Astrocyte of the cerebellum (primary cell): ENCODE results near the gene KDM2A.

ENCODE experiments used
- DNase-seq: peaks from one replicate; pipeline ENCODE4 v3.0.0-alpha.2; 2011; ENCODE audit warnings: low read depth
- H3K4me3 ChIP-seq: 2 replicates; pipeline ENCODE4 v1.5.1; 2011; ENCODE audit warnings: mild to moderate bottlenecking, low read depth, low read length, moderate library complexity
- in situ Hi-C: cut with HindIII; loops from 2 replicates; pipeline ENCODE4 v1.10.0; 2017; ENCODE audit warnings: low sequenced_read_pairs
- TF ChIP-seq, protein P1 (sequence below): IDR thresholded peaks from 2 replicates; pipeline ENCODE4 v1.5.1; 2012; ENCODE audit warnings: low read length, low read depth, moderate library complexity, mild to moderate bottlenecking; ENCODE audit errors: missing control alignments

Gene KDM2A

DNA sequence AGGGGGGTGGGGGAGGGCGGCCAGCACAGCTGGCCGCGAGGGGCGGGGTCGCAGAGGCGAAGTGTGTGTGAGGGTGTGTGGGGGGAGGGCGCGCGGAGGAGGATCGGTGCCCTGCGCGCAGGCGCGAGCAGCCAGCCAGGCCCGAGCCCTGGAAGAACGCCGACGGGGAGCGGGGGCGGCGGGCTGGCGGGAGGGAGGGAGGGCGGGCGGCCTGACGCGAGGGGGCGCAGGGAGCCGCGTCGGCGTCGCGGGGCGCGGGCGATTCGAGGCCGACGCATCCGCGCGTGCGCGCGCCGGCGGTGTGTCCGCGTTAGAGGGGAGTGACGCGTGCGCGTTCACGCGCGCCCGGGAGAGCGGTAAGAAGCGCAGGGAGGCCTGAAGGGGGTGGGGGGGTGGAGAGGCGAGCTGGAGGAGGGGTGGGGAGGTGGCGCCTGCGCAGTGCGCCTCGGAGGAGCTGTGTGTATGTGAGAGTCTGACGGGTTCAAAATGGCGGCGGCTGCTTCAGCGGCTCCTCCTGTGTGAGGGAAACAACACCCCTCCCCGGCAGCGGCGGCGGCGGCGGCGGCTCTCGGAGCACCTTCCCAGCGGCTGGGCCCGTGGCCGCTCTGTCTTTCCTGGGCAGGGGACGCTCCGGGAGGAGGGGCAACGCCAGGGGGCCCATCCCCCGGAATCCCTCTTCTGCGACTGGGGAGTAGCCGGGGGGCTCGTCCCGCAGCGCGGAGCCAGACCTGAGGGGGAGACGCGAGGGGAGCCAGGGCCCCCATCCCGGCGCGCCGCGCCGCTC lies at the start of gene KDM2A:
Gene KDM2A, plus strand, starts transcription at position 463 of the 784 bp plus-strand sequence. CDS start 2,054 bp downstream, outside the sequence.
- TF ChIP-seq, protein P1, sequence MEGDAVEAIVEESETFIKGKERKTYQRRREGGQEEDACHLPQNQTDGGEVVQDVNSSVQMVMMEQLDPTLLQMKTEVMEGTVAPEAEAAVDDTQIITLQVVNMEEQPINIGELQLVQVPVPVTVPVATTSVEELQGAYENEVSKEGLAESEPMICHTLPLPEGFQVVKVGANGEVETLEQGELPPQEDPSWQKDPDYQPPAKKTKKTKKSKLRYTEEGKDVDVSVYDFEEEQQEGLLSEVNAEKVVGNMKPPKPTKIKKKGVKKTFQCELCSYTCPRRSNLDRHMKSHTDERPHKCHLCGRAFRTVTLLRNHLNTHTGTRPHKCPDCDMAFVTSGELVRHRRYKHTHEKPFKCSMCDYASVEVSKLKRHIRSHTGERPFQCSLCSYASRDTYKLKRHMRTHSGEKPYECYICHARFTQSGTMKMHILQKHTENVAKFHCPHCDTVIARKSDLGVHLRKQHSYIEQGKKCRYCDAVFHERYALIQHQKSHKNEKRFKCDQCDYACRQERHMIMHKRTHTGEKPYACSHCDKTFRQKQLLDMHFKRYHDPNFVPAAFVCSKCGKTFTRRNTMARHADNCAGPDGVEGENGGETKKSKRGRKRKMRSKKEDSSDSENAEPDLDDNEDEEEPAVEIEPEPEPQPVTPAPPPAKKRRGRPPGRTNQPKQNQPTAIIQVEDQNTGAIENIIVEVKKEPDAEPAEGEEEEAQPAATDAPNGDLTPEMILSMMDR = no peak
- in situ Hi-C loops = no loop called here
- peak within 1 kb of the TSS; percentile 78 for H3K4me3 ChIP-seq
- peak; percentile 97 for DNase-seq

DNA sequence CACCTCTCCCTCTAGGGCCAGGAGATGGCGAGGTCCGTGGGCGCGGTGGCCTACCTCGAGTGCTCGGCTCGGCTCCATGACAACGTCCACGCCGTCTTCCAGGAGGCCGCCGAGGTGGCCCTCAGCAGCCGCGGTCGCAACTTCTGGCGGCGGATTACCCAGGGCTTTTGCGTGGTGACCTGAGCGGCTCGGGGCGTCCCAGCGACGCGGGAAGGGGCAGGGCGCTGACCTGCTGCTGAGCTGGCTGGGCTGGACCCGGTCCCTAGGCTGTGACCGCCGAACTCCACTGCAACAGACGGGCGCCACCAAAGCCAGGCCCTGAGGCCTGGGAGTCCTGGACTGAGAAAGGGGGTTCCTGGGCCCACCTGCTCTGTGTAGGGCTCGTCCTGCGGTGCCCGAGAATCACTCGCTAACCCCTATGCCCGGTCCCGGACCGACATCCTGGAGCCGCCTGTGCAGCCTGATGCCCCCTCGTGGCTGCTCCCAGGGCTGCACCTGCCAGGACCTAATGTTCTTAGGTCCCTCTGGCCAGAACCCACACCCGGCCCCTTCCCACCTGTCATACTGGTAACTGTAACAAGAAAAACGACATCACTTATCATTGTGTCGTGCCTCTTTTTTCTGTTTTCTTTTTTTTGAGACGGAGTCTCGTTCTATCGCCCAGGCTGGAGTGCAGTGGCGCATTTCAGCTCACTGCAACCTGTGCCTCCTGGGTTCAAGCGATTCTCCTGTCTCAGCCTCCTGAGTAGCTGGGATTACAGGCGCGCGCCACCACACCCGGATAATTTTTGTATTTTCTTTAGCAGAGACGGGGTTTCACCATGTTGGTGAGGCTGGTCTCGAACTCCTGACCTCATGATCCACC lies 47.4 kb upstream of the KDM2A start:
- DNase-seq = peak; percentile 38
- TF ChIP-seq, protein P1 = peak; percentile 92
- in situ Hi-C loops = no loop called here
- H3K4me3 ChIP-seq = peak overlapping the region; percentile 9

DNA sequence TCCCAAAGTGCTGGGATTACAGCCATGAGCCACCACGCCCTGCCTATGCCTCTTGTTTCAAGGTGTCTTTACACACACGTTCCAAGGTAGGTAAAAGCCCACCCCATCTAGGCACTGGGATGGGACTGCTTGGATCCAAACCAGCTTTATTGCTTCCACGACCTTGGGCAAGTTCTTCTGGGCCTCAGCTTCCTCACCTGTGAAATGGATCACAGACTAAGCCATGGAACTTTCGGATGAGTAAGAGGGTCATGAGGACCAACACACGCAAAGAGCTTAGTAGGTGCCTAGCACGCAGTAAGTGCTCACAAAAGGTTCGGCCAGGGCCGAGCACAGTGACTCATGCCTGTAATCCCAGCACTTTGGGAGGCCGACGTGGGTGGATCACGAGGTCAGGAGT lies 46.8 kb upstream of the KDM2A start:
- H3K4me3 ChIP-seq = no peak overlapping the region
- in situ Hi-C loops = no loop called here
- TF ChIP-seq, protein P1 = no peak
- DNase-seq = no peak

DNA sequence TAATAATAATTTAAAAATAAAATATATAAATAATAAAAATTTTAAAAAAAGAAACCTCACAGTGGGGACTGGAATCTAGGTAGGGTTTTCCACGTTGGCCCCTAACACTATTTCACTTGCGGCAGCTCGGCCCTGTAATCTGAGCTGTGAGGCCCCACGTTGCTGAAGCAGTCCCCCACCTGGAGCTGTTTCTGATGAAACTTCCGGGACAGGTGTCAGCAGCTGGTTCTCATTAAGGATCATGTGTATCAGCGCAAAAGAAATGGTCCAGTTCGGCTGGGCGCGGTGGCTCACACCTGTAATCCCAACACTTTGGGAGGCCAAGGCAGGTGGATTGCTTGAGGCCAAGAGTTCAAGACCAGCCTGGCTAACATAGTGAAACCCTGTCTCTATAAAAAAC lies 45.2 kb upstream of the KDM2A start:
- no peak overlapping the region for H3K4me3 ChIP-seq
- in situ Hi-C loops = no loop called here
- DNase-seq = no peak
- TF ChIP-seq, protein P1 = no peak

DNA sequence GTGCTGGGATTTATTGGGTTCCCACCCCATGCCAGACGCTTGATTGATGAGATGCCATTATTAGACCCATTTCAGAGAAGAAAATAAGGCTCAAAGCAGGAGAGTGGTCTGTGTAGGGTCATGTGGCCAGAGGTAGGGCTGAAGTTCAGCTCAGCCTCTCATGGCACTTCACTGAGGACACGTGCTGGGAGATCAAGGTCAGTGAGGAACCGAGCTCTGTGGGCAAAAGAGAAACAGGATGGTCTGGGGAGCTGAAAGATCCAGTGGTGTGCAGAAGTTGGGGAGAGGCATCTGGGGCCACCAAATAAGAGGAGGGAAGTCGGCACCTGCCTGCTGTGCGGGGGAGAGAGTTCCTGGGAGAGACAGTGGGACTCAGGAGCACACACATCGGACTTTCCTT lies 42.9 kb upstream of the KDM2A start:
- TF ChIP-seq, protein P1 = no peak
- no peak for DNase-seq
- in situ Hi-C loops = no loop called here
- H3K4me3 ChIP-seq = no peak overlapping the region

DNA sequence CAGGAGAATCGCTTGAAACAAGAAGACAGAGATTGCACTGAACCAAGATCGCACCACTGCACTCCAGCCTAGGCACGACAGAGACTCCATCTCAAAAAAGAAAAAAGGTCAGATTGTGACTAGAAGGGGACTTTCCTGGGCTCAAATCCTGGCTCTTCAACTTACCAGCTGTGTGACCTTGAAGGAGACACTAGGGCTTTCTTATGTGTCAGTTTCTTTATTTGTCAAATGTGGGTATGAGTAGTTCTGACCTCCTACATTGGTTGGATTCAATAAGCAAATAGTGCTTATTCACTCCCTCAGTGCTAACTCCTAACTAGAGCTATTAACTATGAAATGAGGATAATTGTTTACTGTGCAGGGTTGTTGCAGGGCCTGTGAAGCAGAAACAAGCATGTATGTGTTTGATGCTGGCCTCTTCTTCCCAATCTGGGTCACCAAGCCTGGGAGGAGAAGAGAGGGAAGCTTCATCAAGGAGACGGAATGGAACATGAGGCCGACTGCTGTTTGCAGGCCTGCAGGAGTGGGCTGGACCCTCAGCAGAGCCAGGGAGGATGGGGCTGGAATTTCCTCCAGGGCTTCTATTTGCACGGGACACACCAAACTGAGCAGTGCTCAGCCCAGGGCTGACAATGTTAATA lies 39.9 kb upstream of the KDM2A start:
- DNase-seq = no peak
- H3K4me3 ChIP-seq = no peak overlapping the region
- TF ChIP-seq, protein P1 = no peak
- in situ Hi-C loops = no loop called here
